ENCODE measurements around the gene PRKCE.

DNA sequence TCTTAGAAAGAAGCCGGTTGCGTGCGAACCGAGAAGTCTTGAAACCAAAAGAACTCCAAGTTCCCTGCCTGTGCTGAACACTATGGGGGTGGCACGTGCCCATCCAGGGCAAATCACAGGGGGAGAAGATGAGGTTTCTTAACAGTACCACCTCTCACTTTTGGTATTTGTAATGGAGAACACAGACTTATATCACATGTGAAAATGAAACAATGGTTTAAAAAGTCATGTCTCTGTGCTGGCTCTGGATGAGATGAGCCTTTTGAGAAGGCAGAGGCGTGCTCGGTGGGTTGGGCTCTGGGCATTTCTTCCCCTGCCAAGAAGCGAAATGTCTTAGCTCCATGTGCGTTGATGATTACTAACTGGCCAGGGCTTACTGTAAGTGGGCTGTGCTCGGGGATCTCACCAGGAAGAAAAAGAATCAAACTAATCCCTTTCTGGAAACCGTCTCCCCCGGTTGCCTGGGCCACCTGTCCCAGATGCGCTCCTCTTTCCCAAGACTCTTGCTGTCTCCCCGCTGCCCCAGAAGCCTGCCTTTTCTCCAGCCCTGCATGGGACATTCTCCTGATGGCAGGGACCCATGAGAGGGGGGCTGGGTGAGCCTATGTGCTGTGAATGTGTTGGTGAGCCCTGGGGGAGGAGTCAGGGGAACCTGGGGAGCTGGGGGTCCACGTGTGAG is 252.9 kb downstream of the PRKCE start:
- TF ChIP-seq, protein P1, sequence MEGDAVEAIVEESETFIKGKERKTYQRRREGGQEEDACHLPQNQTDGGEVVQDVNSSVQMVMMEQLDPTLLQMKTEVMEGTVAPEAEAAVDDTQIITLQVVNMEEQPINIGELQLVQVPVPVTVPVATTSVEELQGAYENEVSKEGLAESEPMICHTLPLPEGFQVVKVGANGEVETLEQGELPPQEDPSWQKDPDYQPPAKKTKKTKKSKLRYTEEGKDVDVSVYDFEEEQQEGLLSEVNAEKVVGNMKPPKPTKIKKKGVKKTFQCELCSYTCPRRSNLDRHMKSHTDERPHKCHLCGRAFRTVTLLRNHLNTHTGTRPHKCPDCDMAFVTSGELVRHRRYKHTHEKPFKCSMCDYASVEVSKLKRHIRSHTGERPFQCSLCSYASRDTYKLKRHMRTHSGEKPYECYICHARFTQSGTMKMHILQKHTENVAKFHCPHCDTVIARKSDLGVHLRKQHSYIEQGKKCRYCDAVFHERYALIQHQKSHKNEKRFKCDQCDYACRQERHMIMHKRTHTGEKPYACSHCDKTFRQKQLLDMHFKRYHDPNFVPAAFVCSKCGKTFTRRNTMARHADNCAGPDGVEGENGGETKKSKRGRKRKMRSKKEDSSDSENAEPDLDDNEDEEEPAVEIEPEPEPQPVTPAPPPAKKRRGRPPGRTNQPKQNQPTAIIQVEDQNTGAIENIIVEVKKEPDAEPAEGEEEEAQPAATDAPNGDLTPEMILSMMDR (IDR thresholded peaks at IDR 0.05; ENCODE audit: extremely low read depth in 1 of 2, insufficient read depth in 1 of 2, low read depth in 1 of 2, low read length in 2 of 2): no peak
- TF ChIP-seq GATA2 (IDR thresholded peaks at IDR 0.05; ENCODE audit: insufficient read depth, insufficient read length, low read depth, low read length) (no peak), POLR2A (IDR thresholded peaks at IDR 0.05; ENCODE audit: low read depth, low read length) (no peak), EZH2 (IDR thresholded peaks at IDR 0.05; ENCODE audit: borderline replicate concordance, low read depth, low read length, severe bottlenecking) (no peak)
